ENCODE data around the gene KCNN3.

KCNN3 gene

GRCh38 chr1:154750681-154751665 lies 119.1 kb downstream of the KCNN3 start:
- no peak for DNase-seq (ENCODE audit: low spot score)
- Histone ChIP-seq H3K4me3 (no peak overlapping the region), H3K27ac (no peak overlapping the region)
- no peak for TF ChIP-seq CTCF (IDR thresholded peaks at IDR 0.05)

DNA sequence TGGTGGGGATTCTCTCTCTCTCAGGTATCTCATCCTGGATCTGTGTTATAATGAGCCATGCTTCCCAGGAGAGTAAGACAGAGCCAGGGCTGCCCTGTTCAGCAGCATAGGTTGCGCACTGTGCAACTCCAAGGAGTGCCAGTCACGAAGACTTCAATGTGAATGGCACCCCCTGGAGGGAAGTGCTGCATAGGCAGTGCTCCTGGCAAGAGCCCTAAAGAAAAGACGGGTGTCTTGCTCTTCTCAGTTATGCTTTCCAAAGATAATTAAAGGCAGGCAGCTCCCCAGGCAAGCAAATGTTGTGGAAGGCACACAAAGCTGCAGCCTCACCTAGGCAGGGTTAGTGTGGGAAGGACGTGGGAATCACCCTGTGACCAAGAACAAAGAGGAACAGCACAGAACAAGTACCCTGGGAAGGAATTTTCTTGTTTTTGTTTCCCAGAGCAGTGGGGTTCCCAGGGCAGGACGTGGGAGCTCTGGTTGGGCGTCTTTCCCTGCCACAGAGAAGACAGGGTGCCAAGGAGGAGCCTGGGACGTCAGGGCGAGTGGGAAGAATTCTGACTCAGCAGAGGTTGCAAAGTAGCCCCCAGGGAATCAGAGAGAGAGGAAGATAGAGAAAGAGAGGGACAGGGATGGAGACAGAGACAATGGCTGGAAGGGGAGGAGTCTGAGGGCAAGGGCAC lies 120.9 kb downstream of the KCNN3 start:
- DNase-seq (ENCODE audit: low spot score) = no peak
- Histone ChIP-seq H3K27ac (no peak overlapping the region), H3K4me3 (no peak overlapping the region)

GRCh38 chr1:154748405-154748775 lies 121.7 kb downstream of the KCNN3 start:
- no peak for TF ChIP-seq CTCF (IDR thresholded peaks at IDR 0.05)
- no peak overlapping the region for H3K27ac ChIP-seq
- DNase-seq (ENCODE audit: low spot score) = peak; percentile 26
- H3K4me3 ChIP-seq = no peak overlapping the region

More for the DNA sequence above, 120.9 kb downstream of the KCNN3 start:
- no peak for TF ChIP-seq CTCF (IDR thresholded peaks at IDR 0.05)

GRCh38 chr1:154747740-154748404 lies 122.2 kb downstream of the KCNN3 start:
- no peak for TF ChIP-seq CTCF (IDR thresholded peaks at IDR 0.05)
- peak; percentile 59 for DNase-seq (ENCODE audit: low spot score)
- Histone ChIP-seq H3K4me3 (no peak overlapping the region), H3K27ac (no peak overlapping the region)

- H3K27ac ChIP-seq = no peak overlapping the region
- DNase-seq (ENCODE audit: low spot score) = no peak
- TF ChIP-seq CTCF (IDR thresholded peaks at IDR 0.05) = no peak
- no peak overlapping the region for H3K4me3 ChIP-seq
Observed at GRCh38 chr1:154747380-154747739, 122.7 kb downstream of the KCNN3 start.

DNA sequence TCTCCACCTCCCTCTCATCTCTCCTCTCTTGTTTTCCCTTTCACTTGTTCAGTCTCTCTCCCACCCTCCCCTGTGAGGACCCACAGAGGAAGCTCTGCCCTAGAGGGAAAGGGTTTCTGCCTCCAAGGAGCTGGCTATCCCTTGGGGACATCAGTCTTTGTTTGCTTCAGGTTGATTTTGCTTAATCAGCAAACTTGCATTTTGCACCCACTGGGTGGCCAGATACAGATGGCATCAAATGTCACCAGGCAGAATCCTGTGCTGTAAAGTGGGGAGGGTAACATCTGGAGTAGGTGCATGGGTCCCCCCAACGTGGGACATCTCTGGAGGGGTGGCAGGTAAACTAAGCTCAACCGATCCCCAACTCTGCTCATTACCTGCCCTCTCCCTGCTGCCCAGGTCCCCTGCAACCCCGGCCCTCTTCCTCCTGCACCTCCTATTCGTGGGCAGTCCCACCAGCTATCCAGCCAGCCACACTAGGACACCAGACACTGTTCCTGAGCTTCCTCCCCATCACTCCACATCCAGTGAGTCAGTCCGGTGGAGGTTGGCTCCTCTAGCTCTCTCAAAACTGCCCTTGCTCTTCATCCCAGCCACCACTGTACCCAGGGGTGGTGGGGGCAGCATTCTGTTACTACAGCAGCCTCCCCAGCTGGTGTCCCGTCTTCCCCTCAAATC lies 123.3 kb downstream of the KCNN3 start:
- Histone ChIP-seq H3K27ac (no peak overlapping the region), H3K4me3 (no peak overlapping the region)
- TF ChIP-seq CTCF (IDR thresholded peaks at IDR 0.05) = no peak
- peak; percentile 67 for DNase-seq (ENCODE audit: low spot score)
